Naive thymus-derived CD4-positive, alpha-beta T cell (primary cell): ENCODE results near the gene NXPH3. TPM values are rescaled to one million over a fixed set of nuclear protein-coding genes. Genes with fewer than 3 reads are reported as not detected.

Experiments
- ATAC-seq: fragments of 150-1000 bp; cut with Tn5 transposase; 2 replicates; pipeline ENCODE4 v1.10.0; 2021; ENCODE audit warnings: mild to moderate bottlenecking, moderate library complexity
- CTCF ChIA-PET: fragments of 350-600 bp; sonication (Branson Sonifier 250); formaldehyde crosslinking; loops from one replicate; lab custom pipeline; 2021; ENCODE audit warnings: antibody characterized with exemption; lab: Charles Lee
- POLR2A ChIA-PET: fragments of 350-600 bp; sonication (Branson Sonifier 250); formaldehyde crosslinking; loops from one replicate; lab custom pipeline; 2021; ENCODE audit warnings: antibody characterized with exemption, inconsistent platforms; lab: Charles Lee
- DNase-seq, 9 donors: peaks; one replicate each; pipeline versions ENCODE4 v3.0.0 to v3.0.0-alpha.2; 2020 to 2022; ENCODE audit warnings: mixed read lengths in 1 of 9
- H3K27ac ChIP-seq: one replicate; pipeline ENCODE4 v1.7.0; 2013; ENCODE audit warnings: mild to moderate bottlenecking, low read depth, low read length, moderate library complexity
- H3K27me3 ChIP-seq, 2 donors: one replicate each; pipeline ENCODE4 v1.7.0; 2013; ENCODE audit warnings: low read length in 2 of 2, mild to moderate bottlenecking in 2 of 2, moderate library complexity in 2 of 2; ENCODE audit not compliant: control insufficient read depth in 2 of 2, insufficient read depth in 2 of 2
- H3K36me3 ChIP-seq, 3 experiments: 1 replicate in 2 of 3; 2 replicates in 1 of 3; pipeline ENCODE4 v1.7.0; 2013; ENCODE audit warnings: low read length in 3 of 3, mild to moderate bottlenecking in 3 of 3, moderate library complexity in 1 of 3; ENCODE audit not compliant: insufficient read depth in 3 of 3, control insufficient read depth in 2 of 3
- H3K4me1 ChIP-seq, 2 donors: one replicate each; pipeline ENCODE4 v1.7.0; 2013; ENCODE audit warnings: low read length in 2 of 2, mild to moderate bottlenecking in 2 of 2, moderate library complexity in 1 of 2; ENCODE audit not compliant: control insufficient read depth in 2 of 2, insufficient read depth in 2 of 2
- H3K4me3 ChIP-seq: 2 replicates; pipeline ENCODE4 v1.7.0; 2013; ENCODE audit warnings: mild to moderate bottlenecking, low read length
- H3K9me3 ChIP-seq, 3 experiments: 1 replicate in 2 of 3; 2 replicates in 1 of 3; pipeline ENCODE4 v1.7.0; 2013; ENCODE audit warnings: low read length in 3 of 3; ENCODE audit not compliant: control insufficient read depth in 2 of 3
- H3K27ac Mint-ChIP-seq, 9 donors: one replicate each; pipeline ENCODE4 v1.8.0; 2020 to 2022; ENCODE audit warnings: mixed read lengths in 9 of 9, mild to moderate bottlenecking in 8 of 9, moderate library complexity in 5 of 9, inconsistent platforms in 2 of 9
- H3K27me3 Mint-ChIP-seq, 5 donors: one replicate each; pipeline ENCODE4 v1.8.0; 2021 to 2022; ENCODE audit warnings: mixed read lengths in 5 of 5, mild to moderate bottlenecking in 1 of 5
- H3K36me3 Mint-ChIP-seq, 5 donors: one replicate each; pipeline ENCODE4 v1.8.0; 2020 to 2022; ENCODE audit warnings: mixed read lengths in 5 of 5, mild to moderate bottlenecking in 3 of 5, inconsistent platforms in 1 of 5
- H3K4me1 Mint-ChIP-seq, 7 donors: one replicate each; pipeline ENCODE4 v1.8.0; 2020 to 2022; ENCODE audit warnings: mixed read lengths in 7 of 7, mild to moderate bottlenecking in 3 of 7, inconsistent platforms in 1 of 7
- H3K4me3 Mint-ChIP-seq, 10 donors: one replicate each; pipeline ENCODE4 v1.8.0; 2020 to 2022; ENCODE audit warnings: mild to moderate bottlenecking in 10 of 10, mixed read lengths in 10 of 10, moderate library complexity in 6 of 10, inconsistent platforms in 2 of 10
- H3K9me3 Mint-ChIP-seq, 11 donors: one replicate each; pipeline ENCODE4 v1.8.0; 2020 to 2022; ENCODE audit warnings: mixed read lengths in 11 of 11, mild to moderate bottlenecking in 4 of 11, inconsistent platforms in 1 of 11, moderate library complexity in 1 of 11
- intact Hi-C, 2 donors: fragments of 100-400 bp; cut with micrococcal nuclease; formaldehyde crosslinking; loops; one replicate each; pipeline ENCODE4 v1.15.1; 2023
- polyA plus RNA-seq, 2 donors: library from polyadenylated mRNA; unstranded; fragments of 300-500 nt; fragmentation: Illumina TruSeq; gene quantifications; one replicate each; pipeline ENCODE4 v1.2.3, GENCODE V29; 2021
- total RNA-seq, 6 experiments: library from RNA in 5 of 6; stranded (reverse) in 5 of 6; gene quantifications; 1 replicate in 5 of 6; 2 replicates in 1 of 6; pipeline ENCODE4 v1.2.3 and lab custom pipeline; 2021 to 2026

The NXPH3 gene
- total and polyA plus RNA-seq, 7 experiments from 2014 or later = not detected

GRCh38 chr17:49570540-49571242, 5.0 kb upstream of the NXPH3 start:
- Mint-ChIP-seq H3K4me3 (peak overlapping the region; percentile 41 to 93 (median 86)), H3K9me3 (no peaks in the 10 kb centered on the region), H3K27ac (peak overlapping the region in 5 of 9 donors; percentile 10 to 58 (median 45)), H3K36me3 (no peaks in the 10 kb centered on the region), H3K4me1 (peaks cover 0 to 27% (median 14%) of the 10 kb centered on the region in 7 donors), H3K27me3 (peaks cover 10 to 61% (median 13%) of the 10 kb centered on the region in 5 donors)
- no peak overlapping the region for H3K27ac ChIP-seq
- POLR2A ChIA-PET = interaction anchor here (2.0 kb wide), 2 partner anchors 125 to 137 kb away, joined by 12 read pairs; partner anchors contain the start of gene SLC35B1
- H3K4me3 ChIP-seq = no peak overlapping the region
- H3K27me3 ChIP-seq = peaks cover 0 to 4% of the 10 kb centered on the region in 2 donors
- no peaks in the 10 kb centered on the region for H3K9me3 ChIP-seq
- intact Hi-C loops = loop anchor here (1.0 to 10.0 kb wide), 6 partner anchors 108 to 524 kb away; partner anchors contain the start of genes SPOP (in 2 of the 2) and PDK2 (in 1 of the 2)
- H3K4me1 ChIP-seq = peaks cover 6 to 7% of the 10 kb centered on the region in 2 donors
- CTCF ChIA-PET = interaction anchor here (0.6 to 3.1 kb wide), 25 partner anchors 13 to 427 kb away, joined by 3 to 38 read pairs (median 4); partner anchors contain the start of gene PHB1
- no peaks in the 10 kb centered on the region for H3K36me3 ChIP-seq
- DNase-seq (no peak), ATAC-seq (no peak)

GRCh38 chr17:49571283-49571682, 4.4 kb upstream of the NXPH3 start:
- Mint-ChIP-seq H3K4me1 (peaks cover 0 to 23% (median 10%) of the 10 kb centered on the region in 7 donors), H3K36me3 (no peaks in the 10 kb centered on the region), H3K27me3 (peaks cover 10 to 59% (median 13%) of the 10 kb centered on the region in 5 donors), H3K9me3 (no peaks in the 10 kb centered on the region), H3K27ac (peak overlapping the region in 2 of 9 donors; percentile 10 to 57), H3K4me3 (peak overlapping the region in 6 of 10 donors; percentile 4 to 93 (median 70))
- ATAC-seq = no peak
- Histone ChIP-seq H3K27me3 (peaks cover 4 to 6% of the 10 kb centered on the region in 2 donors), H3K36me3 (no peaks in the 10 kb centered on the region), H3K27ac (no peak overlapping the region), H3K9me3 (no peaks in the 10 kb centered on the region), H3K4me1 (peaks cover 9 to 13% of the 10 kb centered on the region in 2 donors), H3K4me3 (no peak overlapping the region)
- intact Hi-C loops = loop anchor here in 1 of 2 donors (10.0 kb wide), 1 partner anchor 524 kb away; the partner anchor contains the start of gene PDK2
- no peak for DNase-seq
- CTCF ChIA-PET = interaction anchor here (0.6 to 3.1 kb wide), 10 partner anchors 24 to 426 kb away, joined by 3 to 38 read pairs (median 4); partner anchors contain the start of gene PHB1
- POLR2A ChIA-PET = interaction anchor here (2.0 kb wide), 1 partner anchor 124 kb away, joined by 12 read pairs; no protein-coding TSS in a partner anchor

GRCh38 chr17:49571764-49572163, 3.9 kb upstream of the NXPH3 start:
- Mint-ChIP-seq H3K36me3 (no peaks in the 10 kb centered on the region), H3K9me3 (no peaks in the 10 kb centered on the region), H3K4me1 (peaks cover 0 to 23% (median 10%) of the 10 kb centered on the region in 7 donors), H3K27me3 (peaks cover 10 to 59% (median 14%) of the 10 kb centered on the region in 5 donors), H3K4me3 (peak overlapping the region in 2 of 10 donors; percentile 78 to 86), H3K27ac (peak overlapping the region in 3 of 9 donors; percentile 1 to 32 (median 23))
- intact Hi-C loops = loop anchor here in 1 of 2 donors (10.0 kb wide), 1 partner anchor 523 kb away; the partner anchor contains the start of gene PDK2
- ChIA-PET POLR2A (interaction anchor here (2.0 kb wide), 1 partner anchor 124 kb away, joined by 12 read pairs; no protein-coding TSS in a partner anchor), CTCF (interaction anchor here (1.0 to 3.1 kb wide), 6 partner anchors 55 to 426 kb away, joined by 3 to 38 read pairs (median 3); partner anchors contain the start of gene PHB1)
- no peaks in the 10 kb centered on the region for H3K9me3 ChIP-seq
- H3K4me3 ChIP-seq = no peak overlapping the region
- no peaks in the 10 kb centered on the region for H3K36me3 ChIP-seq
- ATAC-seq (no peak), DNase-seq (no peak)
- no peak overlapping the region for H3K27ac ChIP-seq
- H3K4me1 ChIP-seq = peaks cover 10 to 15% of the 10 kb centered on the region in 2 donors
- H3K27me3 ChIP-seq = peaks cover 4 to 9% of the 10 kb centered on the region in 2 donors

GRCh38 chr17:49572226-49572625, 3.4 kb upstream of the NXPH3 start:
- DNase-seq = no peak
- peaks cover 10 to 15% of the 10 kb centered on the region in 2 donors for H3K4me1 ChIP-seq
- Mint-ChIP-seq H3K9me3 (no peaks in the 10 kb centered on the region), H3K27me3 (peaks cover 13 to 61% (median 18%) of the 10 kb centered on the region in 5 donors), H3K27ac (peak overlapping the region in 3 of 9 donors; percentile 1 to 32 (median 23)), H3K36me3 (no peaks in the 10 kb centered on the region), H3K4me3 (no peak overlapping the region), H3K4me1 (peaks cover 0 to 24% (median 10%) of the 10 kb centered on the region in 7 donors)
- intact Hi-C loops = loop anchor here in 1 of 2 donors (10.0 kb wide), 1 partner anchor 523 kb away; the partner anchor contains the start of gene PDK2
- H3K9me3 ChIP-seq = no peaks in the 10 kb centered on the region
- ATAC-seq = no peak
- H3K36me3 ChIP-seq = no peaks in the 10 kb centered on the region
- peaks cover 4 to 13% of the 10 kb centered on the region in 2 donors for H3K27me3 ChIP-seq
- no peak overlapping the region for H3K27ac ChIP-seq
- H3K4me3 ChIP-seq = no peak overlapping the region
- POLR2A ChIA-PET = no interaction called here
- CTCF ChIA-PET = interaction anchor here (1.0 to 2.3 kb wide), 4 partner anchors 127 to 425 kb away, joined by 3 to 15 read pairs (median 3); partner anchors contain the start of gene PHB1

GRCh38 chr17:49572806-49573420, 2.8 kb upstream of the NXPH3 start:
- intact Hi-C loops = loop anchor here in 1 of 2 donors (10.0 kb wide), 1 partner anchor 522 kb away; the partner anchor contains the start of gene PDK2
- no peaks in the 10 kb centered on the region for H3K36me3 Mint-ChIP-seq
- peak overlapping the region in 2 of 10 donors; percentile 14 to 23 for H3K4me3 Mint-ChIP-seq
- ATAC-seq = no peak
- ChIA-PET POLR2A (no interaction called here), CTCF (interaction anchor here (0.6 to 2.3 kb wide), 3 partner anchors 26 to 424 kb away, joined by 3 to 15 read pairs (median 4); no protein-coding TSS in a partner anchor)
- H3K27me3 ChIP-seq = peaks cover 4 to 15% of the 10 kb centered on the region in 2 donors
- no peaks in the 10 kb centered on the region for H3K9me3 Mint-ChIP-seq
- no peaks in the 10 kb centered on the region for H3K9me3 ChIP-seq
- H3K27ac Mint-ChIP-seq = peak overlapping the region in 2 of 9 donors; percentile 54 to 63
- H3K4me1 ChIP-seq = peaks cover 9 to 15% of the 10 kb centered on the region in 2 donors
- H3K36me3 ChIP-seq = no peaks in the 10 kb centered on the region
- peaks cover 0 to 20% (median 10%) of the 10 kb centered on the region in 7 donors for H3K4me1 Mint-ChIP-seq
- H3K4me3 ChIP-seq = no peak overlapping the region
- no peak overlapping the region for H3K27ac ChIP-seq
- DNase-seq = no peak
- H3K27me3 Mint-ChIP-seq = peaks cover 20 to 64% (median 24%) of the 10 kb centered on the region in 5 donors
